ENCODE data around the gene LSG1. TPM values are rescaled to one million over a fixed set of nuclear protein-coding genes. Genes with fewer than 3 reads are reported as not detected.

The LSG1 gene
- total RNA-seq, 1 experiment from 2014 or later, result 81.3 TPM

DNA sequence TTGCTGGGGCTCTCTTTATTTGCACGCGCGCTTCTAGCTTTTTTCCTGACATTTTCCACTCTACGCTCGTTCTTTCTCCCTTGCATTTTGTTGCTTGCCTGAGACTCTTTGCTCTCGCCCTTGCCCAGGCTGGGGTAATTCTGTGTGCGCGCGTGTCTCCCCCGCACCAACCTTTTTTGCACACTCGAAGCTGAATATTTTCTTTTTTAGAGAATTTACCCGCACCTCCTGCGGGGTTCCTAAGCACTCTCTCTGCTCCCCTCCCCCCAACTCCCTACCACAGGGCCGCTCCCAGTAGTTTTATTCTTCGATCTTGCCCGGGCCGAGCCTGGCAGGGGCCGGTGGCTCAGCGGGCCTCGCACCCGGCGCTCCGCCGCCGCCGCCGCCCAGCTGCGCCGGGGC is 14.4 kb upstream of the LSG1 start:
- peaks cover 38% of the 10 kb centered on the region for H3K4me1 ChIP-seq (ENCODE audit: insufficient read depth, low read length, poor library complexity, severe bottlenecking)

DNA sequence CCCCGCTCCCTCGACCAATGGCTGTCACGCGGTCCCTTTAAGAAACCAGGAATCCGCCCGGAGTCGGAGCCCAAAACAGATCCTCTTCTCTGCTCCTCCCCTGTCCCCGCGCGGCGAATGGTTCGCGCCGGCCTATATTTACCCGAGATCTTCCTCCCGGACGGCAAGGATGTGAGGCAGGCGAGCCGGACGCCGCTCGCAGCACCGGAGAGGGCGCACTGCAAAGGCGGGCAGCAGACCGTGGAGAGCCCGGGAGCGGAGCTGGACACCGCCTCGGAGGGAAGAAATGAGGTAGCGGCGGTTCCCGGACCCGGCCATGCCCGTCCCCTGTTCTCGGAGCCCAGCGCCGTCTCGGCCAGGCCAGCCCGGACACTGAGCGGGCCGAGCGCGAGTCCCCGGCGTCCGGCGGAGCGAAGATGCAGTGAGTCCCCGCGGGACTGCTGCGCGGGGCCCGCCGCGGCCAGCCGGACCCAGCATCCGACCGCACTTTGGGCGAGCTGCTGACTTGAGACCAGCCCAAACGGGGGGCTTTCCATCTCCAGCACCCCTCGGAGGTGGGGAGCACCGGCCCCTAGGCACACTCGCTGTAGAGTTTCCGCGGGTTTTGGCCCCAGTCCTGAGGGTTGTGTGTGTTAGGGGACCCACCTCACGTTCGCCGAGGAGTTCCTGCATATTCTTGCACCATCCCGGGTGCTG is 13.9 kb upstream of the LSG1 start, which contains the start of gene FAM43A:
Gene FAM43A (plus strand): TSS at position 166 of the 696 bp plus-strand sequence. CDS start 944 bp downstream, outside the sequence.
- no peaks in the 10 kb centered on the region for H3K9me3 ChIP-seq (ENCODE audit: low read depth, low read length, poor library complexity, severe bottlenecking)
- CTCF ChIA-PET, result interaction anchor here (1.9 kb wide), 1 partner anchor 421 kb away, joined by 5 read pairs; no protein-coding TSS in a partner anchor
- no TSS peak for BruUV-seq (replicated peaks)
- H3K4me1 ChIP-seq (ENCODE audit: insufficient read depth, low read length, poor library complexity, severe bottlenecking), result peaks cover 33% of the 10 kb centered on the region
- peaks cover 8% of the 10 kb centered on the region for H3K36me3 ChIP-seq (ENCODE audit: insufficient read depth, low read length, poor library complexity, severe bottlenecking)
- no peak for TF ChIP-seq EZH2 (IDR thresholded peaks at IDR 0.05; ENCODE audit: borderline replicate concordance, low read depth, low read length, poor library complexity, severe bottlenecking)
- TF ChIP-seq, protein P1, sequence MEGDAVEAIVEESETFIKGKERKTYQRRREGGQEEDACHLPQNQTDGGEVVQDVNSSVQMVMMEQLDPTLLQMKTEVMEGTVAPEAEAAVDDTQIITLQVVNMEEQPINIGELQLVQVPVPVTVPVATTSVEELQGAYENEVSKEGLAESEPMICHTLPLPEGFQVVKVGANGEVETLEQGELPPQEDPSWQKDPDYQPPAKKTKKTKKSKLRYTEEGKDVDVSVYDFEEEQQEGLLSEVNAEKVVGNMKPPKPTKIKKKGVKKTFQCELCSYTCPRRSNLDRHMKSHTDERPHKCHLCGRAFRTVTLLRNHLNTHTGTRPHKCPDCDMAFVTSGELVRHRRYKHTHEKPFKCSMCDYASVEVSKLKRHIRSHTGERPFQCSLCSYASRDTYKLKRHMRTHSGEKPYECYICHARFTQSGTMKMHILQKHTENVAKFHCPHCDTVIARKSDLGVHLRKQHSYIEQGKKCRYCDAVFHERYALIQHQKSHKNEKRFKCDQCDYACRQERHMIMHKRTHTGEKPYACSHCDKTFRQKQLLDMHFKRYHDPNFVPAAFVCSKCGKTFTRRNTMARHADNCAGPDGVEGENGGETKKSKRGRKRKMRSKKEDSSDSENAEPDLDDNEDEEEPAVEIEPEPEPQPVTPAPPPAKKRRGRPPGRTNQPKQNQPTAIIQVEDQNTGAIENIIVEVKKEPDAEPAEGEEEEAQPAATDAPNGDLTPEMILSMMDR (conservative IDR thresholded peaks at IDR 0.05; ENCODE audit: low read depth, low read length), result 0 out of 2 replicates have a peak, but pooled peaks have one; percentile 24
- H3K4me3 ChIP-seq (ENCODE audit: low read depth, low read length, poor library complexity, severe bottlenecking), result peak within 1 kb of the TSS; percentile 76
- POLR2A ChIA-PET (ENCODE audit: low non-redundant PET), result interaction anchor here (0.7 to 1.0 kb wide), 2 partner anchors 11 to 497 kb away, joined by 3 to 4 read pairs; no protein-coding TSS in a partner anchor
- H3K27me3 ChIP-seq (replicated peaks; ENCODE audit: insufficient read depth, low read depth, low read length, poor library complexity), result no peaks in the 10 kb centered on the region
- peak within 1 kb of the TSS; percentile 62 for H3K27ac ChIP-seq (ENCODE audit: low read depth, low read length, poor library complexity, severe bottlenecking)
- peak; percentile 97 for DNase-seq (ENCODE audit: low spot score)
- intact Hi-C loops (cut with micrococcal nuclease; ENCODE audit: unreplicated experiment), result loop anchor here (5.0 to 10.0 kb wide), 3 partner anchors 186 to 759 kb away; partner anchors contain the start of gene ACAP2

More for the DNA sequence above, 14.4 kb upstream of the LSG1 start:
- POLR2A ChIA-PET (ENCODE audit: low non-redundant PET), result interaction anchor here (1.0 kb wide), 1 partner anchor 11 kb away, joined by 3 read pairs; no protein-coding TSS in a partner anchor
- DNase-seq (ENCODE audit: low spot score), result peak; percentile 51
- H3K27ac ChIP-seq (ENCODE audit: low read depth, low read length, poor library complexity, severe bottlenecking), result peak overlapping the region; percentile 62
- H3K9me3 ChIP-seq (ENCODE audit: low read depth, low read length, poor library complexity, severe bottlenecking), result no peaks in the 10 kb centered on the region
- BruUV-seq (replicated peaks), result TSS peak; percentile 48
- H3K36me3 ChIP-seq (ENCODE audit: insufficient read depth, low read length, poor library complexity, severe bottlenecking), result peaks cover 8% of the 10 kb centered on the region
- H3K4me3 ChIP-seq (ENCODE audit: low read depth, low read length, poor library complexity, severe bottlenecking), result peak overlapping the region; percentile 76
- intact Hi-C loops (cut with micrococcal nuclease; ENCODE audit: unreplicated experiment), result loop anchor here (5.0 to 10.0 kb wide), 3 partner anchors 186 to 758 kb away; partner anchors contain the start of gene ACAP2
- CTCF ChIA-PET, result interaction anchor here (0.9 to 1.9 kb wide), 2 partner anchors 15 to 420 kb away, joined by 4 to 5 read pairs; partner anchors contain the start of gene LSG1
- H3K27me3 ChIP-seq (replicated peaks; ENCODE audit: insufficient read depth, low read depth, low read length, poor library complexity), result no peaks in the 10 kb centered on the region
- no peak for TF ChIP-seq EZH2 (IDR thresholded peaks at IDR 0.05; ENCODE audit: borderline replicate concordance, low read depth, low read length, poor library complexity, severe bottlenecking)
- TF ChIP-seq, protein P1 (conservative IDR thresholded peaks at IDR 0.05; ENCODE audit: low read depth, low read length), result no peak

DNA sequence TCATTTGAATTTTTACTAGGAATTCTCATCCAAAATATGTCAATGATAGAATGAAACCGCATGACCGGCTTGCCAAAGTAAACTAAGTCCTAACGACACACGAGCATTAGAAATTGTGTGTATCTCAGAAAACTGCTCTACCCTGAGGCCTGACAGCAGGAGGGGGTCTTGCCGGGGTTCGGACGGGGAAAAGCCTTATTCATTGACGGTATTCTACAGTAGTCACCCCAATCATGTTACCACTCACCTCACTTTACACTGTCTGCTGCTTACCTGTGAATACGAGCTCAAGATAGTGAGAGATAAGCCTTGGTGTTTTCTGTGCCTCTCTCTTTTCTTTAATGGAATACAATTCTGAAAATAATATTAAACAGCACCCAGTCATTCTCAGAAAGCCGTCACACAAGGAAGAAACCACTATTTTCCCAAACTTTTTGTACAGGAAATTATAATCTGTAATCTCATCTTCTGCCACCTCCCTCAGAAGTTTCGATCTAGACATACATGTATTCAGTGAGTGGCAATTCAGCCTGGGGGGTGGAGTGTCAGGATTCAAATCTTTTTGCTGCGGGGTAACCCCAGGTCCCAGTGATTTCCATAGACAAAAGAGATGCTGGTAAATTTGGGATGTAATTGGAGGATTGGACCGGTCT is 13.2 kb upstream of the LSG1 start:
- H3K4me1 ChIP-seq (ENCODE audit: insufficient read depth, low read length, poor library complexity, severe bottlenecking), result peaks cover 26% of the 10 kb centered on the region
- peaks cover 8% of the 10 kb centered on the region for H3K36me3 ChIP-seq (ENCODE audit: insufficient read depth, low read length, poor library complexity, severe bottlenecking)
- ChIA-PET CTCF (no interaction called here), POLR2A (ENCODE audit: low non-redundant PET) (interaction anchor here (0.7 to 1.0 kb wide), 2 partner anchors 10 to 498 kb away, joined by 3 to 4 read pairs; no protein-coding TSS in a partner anchor)
- intact Hi-C loops (cut with micrococcal nuclease; ENCODE audit: unreplicated experiment), result loop anchor here (5.0 to 10.0 kb wide), 3 partner anchors 187 to 760 kb away; partner anchors contain the start of gene ACAP2
- H3K27ac ChIP-seq (ENCODE audit: low read depth, low read length, poor library complexity, severe bottlenecking), result no peak overlapping the region
- H3K9me3 ChIP-seq (ENCODE audit: low read depth, low read length, poor library complexity, severe bottlenecking), result no peaks in the 10 kb centered on the region
- no peak for DNase-seq (ENCODE audit: low spot score)
- no peaks in the 10 kb centered on the region for H3K27me3 ChIP-seq (replicated peaks; ENCODE audit: insufficient read depth, low read depth, low read length, poor library complexity)
- BruUV-seq (replicated peaks), result no TSS peak
- TF ChIP-seq, protein P1 (conservative IDR thresholded peaks at IDR 0.05; ENCODE audit: low read depth, low read length), result no peak
- no peak for TF ChIP-seq EZH2 (IDR thresholded peaks at IDR 0.05; ENCODE audit: borderline replicate concordance, low read depth, low read length, poor library complexity, severe bottlenecking)
- H3K4me3 ChIP-seq (ENCODE audit: low read depth, low read length, poor library complexity, severe bottlenecking), result peak overlapping the region; percentile 76
